ENCODE results near the gene SETD1B.

SETD1B gene

GRCh38 chr12:121795034-121795968 lies 8.5 kb upstream of the SETD1B start:
- peaks cover 0 to 18% (median 4%) of the 10 kb centered on the region in 3 donors for H3K36me3 ChIP-seq
- H3K4me1 ChIP-seq = peaks cover 0 to 66% (median 58%) of the 10 kb centered on the region in 4 donors
- peak; percentile 94 to 97 for TF ChIP-seq CTCF (IDR thresholded peaks at IDR 0.05)
- no peaks in the 10 kb centered on the region for H3K27me3 ChIP-seq
- no peaks in the 10 kb centered on the region for H3K9me3 ChIP-seq
- peak overlapping the region; percentile 28 to 56 for H3K4me3 ChIP-seq
- intact Hi-C loops (cut with DNase I; ENCODE audit: low total_unique reads) = no loop called here
- peak; percentile 90 to 93 for DNase-seq
- H3K27ac ChIP-seq = peak overlapping the region; percentile 100

GRCh38 chr12:121796855-121797751 lies 6.7 kb upstream of the SETD1B start:
- peak; percentile 97 to 99 for DNase-seq
- Histone ChIP-seq H3K4me3 (peak overlapping the region; percentile 90 to 91), H3K27ac (peak overlapping the region; percentile 100), H3K27me3 (no peaks in the 10 kb centered on the region), H3K4me1 (peaks cover 0 to 66% (median 58%) of the 10 kb centered on the region in 4 donors), H3K36me3 (peaks cover 0 to 18% (median 4%) of the 10 kb centered on the region in 3 donors), H3K9me3 (no peaks in the 10 kb centered on the region)
- TF ChIP-seq CTCF (IDR thresholded peaks at IDR 0.05) = peak; percentile 23 to 29
- intact Hi-C loops (cut with DNase I; ENCODE audit: low total_unique reads) = no loop called here

GRCh38 chr12:121797937-121798786 lies 5.6 kb upstream of the SETD1B start:
- peak overlapping the region; percentile 100 for H3K27ac ChIP-seq
- H3K9me3 ChIP-seq = no peaks in the 10 kb centered on the region
- DNase-seq = peak; percentile 63 to 91
- peaks cover 0 to 18% (median 4%) of the 10 kb centered on the region in 3 donors for H3K36me3 ChIP-seq
- H3K27me3 ChIP-seq = no peaks in the 10 kb centered on the region
- no peak for TF ChIP-seq CTCF (IDR thresholded peaks at IDR 0.05)
- peak overlapping the region; percentile 90 to 91 for H3K4me3 ChIP-seq
- H3K4me1 ChIP-seq = peaks cover 0 to 62% (median 56%) of the 10 kb centered on the region in 4 donors
- intact Hi-C loops (cut with DNase I; ENCODE audit: low total_unique reads) = no loop called here

- peaks cover 0 to 56% (median 50%) of the 10 kb centered on the region in 4 donors for H3K4me1 ChIP-seq
- H3K9me3 ChIP-seq = no peaks in the 10 kb centered on the region
- H3K4me3 ChIP-seq = peak overlapping the region; percentile 90 to 91
- intact Hi-C loops (cut with DNase I; ENCODE audit: low total_unique reads) = no loop called here
- no peaks in the 10 kb centered on the region for H3K27me3 ChIP-seq
- DNase-seq = no peak
- peaks cover 0 to 18% (median 4%) of the 10 kb centered on the region in 3 donors for H3K36me3 ChIP-seq
- peak overlapping the region; percentile 100 for H3K27ac ChIP-seq
- TF ChIP-seq CTCF (IDR thresholded peaks at IDR 0.05) = no peak
Measured at GRCh38 chr12:121798787-121799155, 5.0 kb upstream of the SETD1B start.

Measured in tibial artery (tissue), 4 donors.